Retinal pigment epithelial cell (primary cell): Measurements from ENCODE around the gene LRRC27.

ENCODE experiments used
- DNase-seq: peaks from one replicate; pipeline ENCODE4 v3.0.0-alpha.2; 2010; ENCODE audit warnings: low read depth
- H3K4me3 ChIP-seq: 2 replicates; pipeline ENCODE4 v1.5.1; 2011; ENCODE audit warnings: mild to moderate bottlenecking, low read length, control low read depth, moderate library complexity
- TF ChIP-seq, protein P1 (sequence below): conservative IDR thresholded peaks from 2 replicates; pipeline ENCODE4 v1.5.1; 2011; ENCODE audit warnings: low read depth, low read length, control low read depth, inconsistent platforms

LRRC27 gene

GRCh38 chr10:132389433-132390169 is 57.6 kb downstream of the LRRC27 start:
- no peak overlapping the region for H3K4me3 ChIP-seq
- no peak for DNase-seq
- TF ChIP-seq, protein P1, sequence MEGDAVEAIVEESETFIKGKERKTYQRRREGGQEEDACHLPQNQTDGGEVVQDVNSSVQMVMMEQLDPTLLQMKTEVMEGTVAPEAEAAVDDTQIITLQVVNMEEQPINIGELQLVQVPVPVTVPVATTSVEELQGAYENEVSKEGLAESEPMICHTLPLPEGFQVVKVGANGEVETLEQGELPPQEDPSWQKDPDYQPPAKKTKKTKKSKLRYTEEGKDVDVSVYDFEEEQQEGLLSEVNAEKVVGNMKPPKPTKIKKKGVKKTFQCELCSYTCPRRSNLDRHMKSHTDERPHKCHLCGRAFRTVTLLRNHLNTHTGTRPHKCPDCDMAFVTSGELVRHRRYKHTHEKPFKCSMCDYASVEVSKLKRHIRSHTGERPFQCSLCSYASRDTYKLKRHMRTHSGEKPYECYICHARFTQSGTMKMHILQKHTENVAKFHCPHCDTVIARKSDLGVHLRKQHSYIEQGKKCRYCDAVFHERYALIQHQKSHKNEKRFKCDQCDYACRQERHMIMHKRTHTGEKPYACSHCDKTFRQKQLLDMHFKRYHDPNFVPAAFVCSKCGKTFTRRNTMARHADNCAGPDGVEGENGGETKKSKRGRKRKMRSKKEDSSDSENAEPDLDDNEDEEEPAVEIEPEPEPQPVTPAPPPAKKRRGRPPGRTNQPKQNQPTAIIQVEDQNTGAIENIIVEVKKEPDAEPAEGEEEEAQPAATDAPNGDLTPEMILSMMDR = no peak

DNA sequence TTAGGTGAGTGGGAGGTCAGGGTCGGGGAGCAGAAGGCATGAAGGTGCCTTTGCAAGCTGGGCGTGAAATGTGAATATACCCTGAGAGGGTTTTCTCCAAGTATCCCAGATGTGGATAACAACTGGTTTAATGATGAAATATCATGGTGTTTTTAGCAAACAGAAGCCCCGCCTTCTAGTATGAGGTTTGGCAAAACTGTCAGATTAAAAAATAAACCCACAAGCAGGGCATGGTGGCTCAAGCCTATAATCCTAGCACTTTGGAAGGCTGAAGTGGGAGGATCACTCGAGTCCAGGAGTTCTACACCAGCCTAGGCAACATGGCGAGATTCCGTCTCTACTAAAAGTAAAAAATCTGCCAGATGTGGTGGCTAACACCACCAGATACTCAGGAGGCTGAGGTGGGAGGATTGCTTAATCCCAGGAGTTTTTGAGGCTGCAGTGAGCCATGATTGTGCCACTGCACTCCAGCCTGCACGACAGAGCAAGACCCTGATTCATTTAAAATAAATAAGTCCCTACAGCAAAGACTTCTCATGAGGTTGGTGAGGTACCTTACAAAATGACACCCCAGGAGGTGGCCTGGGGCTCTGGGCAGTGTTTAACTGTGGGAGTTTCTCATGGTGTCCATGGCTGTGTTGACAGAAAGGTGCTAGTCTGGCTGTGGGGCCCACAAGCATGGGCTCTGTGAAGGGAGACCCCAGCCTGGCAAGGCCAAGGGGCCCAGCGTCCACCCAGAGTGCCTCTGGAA is 58.4 kb downstream of the LRRC27 start:
- TF ChIP-seq, protein P1 = no peak
- no peak for DNase-seq
- no peak overlapping the region for H3K4me3 ChIP-seq

DNA sequence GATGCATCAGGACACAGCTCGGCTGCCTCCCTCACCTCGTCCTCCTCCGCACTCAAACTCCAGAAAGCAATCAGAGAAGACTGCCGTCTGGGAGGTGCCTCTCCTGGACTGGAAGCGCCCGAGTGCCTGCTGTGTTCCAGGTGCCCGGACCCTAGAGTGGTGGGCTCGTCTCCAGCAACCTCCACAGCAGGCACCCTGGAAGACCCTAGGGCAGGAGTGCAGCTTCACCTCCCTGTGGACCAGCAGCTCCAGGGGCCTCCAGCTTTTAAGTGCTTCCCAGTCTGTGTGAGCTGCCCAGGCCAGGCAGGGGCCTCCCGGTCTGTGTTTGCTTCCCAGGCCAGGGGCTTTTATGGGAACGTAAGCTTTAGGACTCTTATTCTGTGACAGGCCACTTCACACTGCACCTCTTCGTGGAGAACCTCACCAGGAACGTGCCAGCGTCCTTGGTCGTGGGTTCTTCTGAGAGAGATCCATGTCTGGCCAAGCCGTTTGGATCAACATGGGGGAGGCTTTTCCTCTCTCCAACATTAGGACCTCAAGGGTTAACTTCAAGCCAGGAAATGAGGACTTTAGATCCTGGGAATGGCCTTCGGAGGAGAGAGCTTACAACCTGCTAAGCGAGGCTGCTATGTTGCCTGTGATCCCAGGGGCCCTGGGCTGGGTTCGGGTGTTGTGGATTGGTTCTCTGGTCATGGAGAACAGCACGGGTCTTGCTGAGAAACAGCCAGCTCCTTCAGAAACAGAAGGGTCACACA is 59.1 kb downstream of the LRRC27 start:
- no peak overlapping the region for H3K4me3 ChIP-seq
- no peak for DNase-seq
- TF ChIP-seq, protein P1 = no peak

DNA sequence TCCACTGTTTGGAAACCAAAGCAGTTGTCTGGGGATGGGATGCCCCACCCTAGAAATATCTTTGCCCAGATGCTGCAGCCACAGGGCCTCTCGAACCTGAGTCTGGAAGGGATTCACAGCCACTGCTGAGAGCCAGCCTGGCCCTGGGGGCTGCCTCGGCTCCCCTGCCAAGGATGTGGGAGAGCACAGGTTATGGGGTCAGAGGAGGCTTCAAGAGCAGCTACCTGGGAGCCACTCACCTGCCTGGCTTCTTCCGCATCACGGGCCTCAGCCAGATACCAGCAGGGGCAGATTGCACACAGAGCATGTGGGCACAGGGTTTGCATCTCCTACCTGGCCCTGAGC is 59.7 kb downstream of the LRRC27 start:
- no peak for DNase-seq
- TF ChIP-seq, protein P1 = no peak

DNA sequence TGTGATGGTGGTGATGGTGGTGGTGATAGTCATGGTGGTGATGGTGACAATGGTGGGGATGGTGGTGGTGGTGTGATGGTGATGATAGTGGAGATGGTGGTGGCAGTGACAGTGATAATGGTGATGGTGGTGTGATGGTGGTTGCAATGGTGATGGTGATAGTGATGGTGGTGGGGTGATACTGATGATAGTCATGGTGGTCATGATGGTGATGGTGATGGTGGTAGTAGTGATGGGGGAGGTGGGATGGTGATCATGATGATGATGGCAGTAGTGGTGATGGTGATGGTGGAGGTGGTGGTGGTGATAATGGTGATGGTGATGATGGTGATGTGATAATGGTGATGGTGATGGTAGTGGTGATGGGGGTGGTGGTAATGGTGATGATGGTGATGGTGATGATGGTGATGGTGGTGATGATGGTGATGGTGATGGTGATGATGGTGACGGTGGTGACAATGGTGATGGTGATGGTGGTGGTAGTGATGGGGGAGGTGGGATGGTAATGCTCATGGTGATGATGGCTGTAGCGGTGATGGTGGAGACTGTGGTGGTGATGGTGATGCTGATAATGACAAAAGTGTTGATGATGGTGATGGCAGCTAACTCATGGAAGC is 60.3 kb downstream of the LRRC27 start:
- TF ChIP-seq, protein P1 = no peak
- H3K4me3 ChIP-seq = no peak overlapping the region
- no peak for DNase-seq

More for the DNA sequence above, 59.7 kb downstream of the LRRC27 start:
- no peak overlapping the region for H3K4me3 ChIP-seq

DNA sequence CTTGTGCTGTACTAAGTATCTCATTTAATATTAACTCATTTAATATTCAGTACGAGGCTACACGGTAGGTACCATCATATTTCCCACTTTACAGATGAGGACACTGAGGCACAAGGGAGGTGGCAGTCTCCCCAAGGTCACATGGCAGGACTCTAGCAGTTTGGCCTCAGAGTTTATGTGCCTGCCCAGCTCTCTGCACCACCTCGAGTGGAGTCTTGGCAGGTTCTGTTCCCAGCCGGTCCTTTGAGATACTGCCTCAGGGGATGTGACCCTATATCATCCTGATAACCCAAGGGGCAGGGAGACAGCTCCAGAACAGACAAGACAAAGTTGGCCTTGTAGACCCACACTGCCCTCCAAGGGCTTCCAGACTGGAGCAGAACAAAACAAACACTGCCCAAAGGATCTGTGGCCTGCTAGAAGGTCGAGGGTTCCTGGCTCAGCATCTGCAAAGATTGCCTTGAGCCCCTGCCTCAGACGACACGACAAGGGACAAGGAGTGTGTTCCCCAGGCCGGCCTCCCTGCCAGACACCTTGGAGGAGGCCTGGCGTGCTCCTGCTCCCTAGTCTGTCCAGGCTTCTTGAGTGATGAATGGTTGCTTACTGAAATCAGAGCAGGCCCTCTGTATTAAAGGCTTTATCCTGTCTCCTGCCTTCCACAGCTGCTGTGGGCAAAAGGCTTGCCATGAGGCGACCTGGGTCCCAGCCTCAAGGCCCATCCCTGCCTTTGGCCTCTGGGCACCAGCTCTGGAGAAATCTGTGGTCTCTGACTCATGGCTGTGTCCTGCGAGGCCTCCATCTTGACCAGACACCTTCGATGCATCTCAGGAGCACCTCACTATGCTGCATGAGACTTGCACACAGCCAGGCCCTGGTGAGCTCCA is 61.1 kb downstream of the LRRC27 start:
- DNase-seq = no peak
- no peak overlapping the region for H3K4me3 ChIP-seq
- TF ChIP-seq, protein P1 = no peak
